ENCODE measurements around the gene PNMA1.

PNMA1 gene, protein sequence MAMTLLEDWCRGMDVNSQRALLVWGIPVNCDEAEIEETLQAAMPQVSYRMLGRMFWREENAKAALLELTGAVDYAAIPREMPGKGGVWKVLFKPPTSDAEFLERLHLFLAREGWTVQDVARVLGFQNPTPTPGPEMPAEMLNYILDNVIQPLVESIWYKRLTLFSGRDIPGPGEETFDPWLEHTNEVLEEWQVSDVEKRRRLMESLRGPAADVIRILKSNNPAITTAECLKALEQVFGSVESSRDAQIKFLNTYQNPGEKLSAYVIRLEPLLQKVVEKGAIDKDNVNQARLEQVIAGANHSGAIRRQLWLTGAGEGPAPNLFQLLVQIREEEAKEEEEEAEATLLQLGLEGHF

DNA sequence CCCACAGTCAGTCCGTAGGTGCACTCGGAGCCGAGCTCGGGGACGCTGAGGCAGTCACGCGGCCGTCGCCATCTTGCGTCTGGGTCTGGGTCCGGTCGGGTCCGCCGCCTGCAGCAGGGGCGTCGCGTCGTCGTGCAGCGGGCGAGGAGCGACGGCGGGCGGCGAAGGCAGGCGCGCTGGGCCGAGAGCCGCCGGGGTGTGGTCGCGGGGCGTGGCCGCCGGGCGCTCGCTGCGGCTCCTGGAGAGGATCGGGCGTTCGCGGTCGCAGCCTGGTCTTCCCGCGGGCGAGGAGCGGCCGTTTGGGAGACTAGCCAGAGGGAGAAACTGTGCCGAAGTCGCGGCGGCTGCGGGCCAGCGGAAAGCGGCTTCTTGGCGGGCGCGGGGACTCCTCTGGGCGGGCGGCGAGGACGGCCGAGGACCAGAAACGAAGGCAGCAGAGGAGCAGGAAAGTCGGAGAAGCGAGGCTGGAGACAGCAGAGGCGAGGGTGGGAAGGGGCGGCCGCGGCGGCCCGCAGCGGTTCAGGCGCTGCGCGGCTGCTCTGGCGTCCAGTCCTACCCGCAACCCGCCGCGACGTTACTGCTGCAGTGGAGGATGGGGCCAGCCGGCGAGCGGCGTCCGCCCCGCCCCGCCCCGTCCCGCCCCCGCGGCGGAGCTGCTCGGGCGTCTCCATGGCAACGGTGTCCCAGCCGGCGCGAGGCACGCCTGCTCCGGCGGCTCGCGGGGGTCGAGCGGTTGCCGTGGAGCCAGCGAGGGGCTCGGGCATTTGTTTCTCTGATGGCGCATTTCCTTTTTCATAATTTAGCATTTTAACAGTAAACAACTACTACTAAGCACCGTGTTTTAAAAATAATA is at the start of gene PNMA1:
TSS of gene PNMA1 (minus strand) at position 582 of the 853 bp plus-strand sequence. CDS start 745 bp downstream, outside the sequence.
- peak; percentile 82 for DNase-seq

DNA sequence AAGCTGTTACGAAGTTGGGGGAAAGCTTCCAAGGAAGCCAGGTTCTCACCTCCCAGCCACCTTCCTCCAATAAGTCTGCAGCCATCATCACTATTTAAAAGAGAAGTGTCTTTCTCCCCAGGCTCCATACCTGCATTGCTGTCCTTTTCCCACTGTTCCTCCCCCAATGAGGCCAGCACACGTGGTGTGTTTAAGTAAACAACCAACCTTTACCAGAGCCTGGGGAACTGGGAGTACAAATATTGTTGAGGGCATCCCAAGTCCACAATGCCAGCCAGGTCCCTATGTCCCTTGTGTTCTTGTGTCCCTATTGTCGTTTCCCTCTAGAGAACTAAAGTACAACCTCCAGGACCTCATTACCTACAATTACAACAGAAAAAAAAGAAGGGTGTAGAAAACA is 49.2 kb upstream of the PNMA1 start:
- no peak for DNase-seq

DNA sequence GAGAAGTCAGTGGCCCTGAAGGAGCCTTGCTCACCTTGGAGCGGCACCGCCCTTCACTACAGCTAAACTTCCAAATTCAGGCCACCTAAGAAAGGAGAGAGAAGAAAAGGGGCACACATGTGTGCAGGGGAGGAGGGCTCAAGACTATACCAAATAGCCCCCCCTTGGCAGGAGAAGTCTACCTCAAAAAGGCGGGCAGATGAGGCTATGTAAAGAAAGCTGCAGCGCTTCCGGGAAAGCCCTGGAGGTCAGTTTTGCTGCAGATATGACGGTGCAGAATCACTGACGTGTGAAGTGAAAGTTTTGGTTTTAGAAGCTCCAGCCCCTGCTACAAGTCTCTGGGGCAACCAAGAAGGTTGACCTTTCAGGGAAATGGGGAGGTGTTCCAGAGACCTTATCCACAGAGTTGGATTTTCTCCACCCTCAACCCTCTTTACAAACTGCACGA is 48.2 kb upstream of the PNMA1 start:
- DNase-seq, result no peak

- DNase-seq, result no peak
Measured at GRCh38 chr14:73761618-73762355, 47.6 kb upstream of the PNMA1 start.

DNA sequence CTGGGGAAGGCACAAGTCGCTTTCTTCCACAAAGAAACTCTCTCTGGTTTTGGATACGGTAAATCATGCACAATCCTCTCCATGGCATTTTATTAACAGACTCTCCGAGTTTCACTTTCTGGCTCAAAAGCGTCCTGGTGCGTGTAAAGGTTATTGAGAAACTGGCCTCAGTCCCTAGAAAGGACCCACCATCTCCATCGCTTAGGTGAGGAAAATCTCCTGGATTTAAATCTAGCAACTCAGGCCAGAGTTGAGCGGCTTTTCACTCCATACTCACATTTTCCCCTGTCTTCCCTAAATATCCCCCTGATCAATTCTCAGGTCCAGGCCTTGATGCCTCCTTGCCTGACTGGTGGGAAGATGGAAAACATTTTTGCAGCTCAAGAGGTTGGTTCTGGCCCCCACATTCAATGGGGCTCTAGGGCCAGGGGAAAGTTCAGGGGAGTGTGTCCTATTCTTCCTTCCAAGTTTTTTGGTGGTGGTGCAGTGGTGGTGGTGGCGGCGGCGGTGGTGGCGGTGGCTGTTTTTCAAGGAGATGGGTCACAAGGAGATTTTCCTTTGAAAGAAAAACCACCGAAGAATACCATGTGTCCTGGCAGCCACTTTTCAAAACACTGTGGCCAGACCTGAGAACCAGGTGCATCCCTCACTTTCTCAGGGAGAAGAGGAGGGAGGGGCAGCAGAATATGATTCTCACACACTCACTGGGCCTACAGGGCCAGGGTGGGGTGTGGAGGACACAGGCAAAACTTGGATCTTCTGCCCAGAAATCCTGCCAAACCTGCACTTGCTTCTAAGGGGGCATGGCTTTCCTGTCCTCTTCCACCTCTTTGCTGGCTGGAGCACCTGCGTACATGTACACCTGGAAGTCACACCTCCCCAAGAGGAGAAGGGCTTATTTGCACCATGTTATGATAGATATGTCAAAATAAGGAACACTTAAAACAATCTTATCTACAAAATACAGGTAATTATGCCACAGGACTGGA is 46.7 kb upstream of the PNMA1 start:
- DNase-seq, result no peak

- peak; percentile 96 for DNase-seq
Measured at GRCh38 chr14:73759714-73760597, 45.8 kb upstream of the PNMA1 start.

GRCh38 chr14:73759183-73759713 is 45.1 kb upstream of the PNMA1 start:
- peak; percentile 49 for DNase-seq

GRCh38 chr14:73758392-73759182 is 44.4 kb upstream of the PNMA1 start:
- DNase-seq, result peak; percentile 69

GRCh38 chr14:73757876-73758391 is 43.8 kb upstream of the PNMA1 start:
- DNase-seq, result no peak

GRCh38 chr14:73757381-73757780 is 43.2 kb upstream of the PNMA1 start:
- DNase-seq, result no peak

- DNase-seq, result no peak
Measured at GRCh38 chr14:73755434-73756014, 41.3 kb upstream of the PNMA1 start.

- no peak for DNase-seq
Measured at GRCh38 chr14:73754911-73755360, 40.8 kb upstream of the PNMA1 start.

GRCh38 chr14:73753887-73754795 is 40.0 kb upstream of the PNMA1 start:
- DNase-seq, result no peak

DNA sequence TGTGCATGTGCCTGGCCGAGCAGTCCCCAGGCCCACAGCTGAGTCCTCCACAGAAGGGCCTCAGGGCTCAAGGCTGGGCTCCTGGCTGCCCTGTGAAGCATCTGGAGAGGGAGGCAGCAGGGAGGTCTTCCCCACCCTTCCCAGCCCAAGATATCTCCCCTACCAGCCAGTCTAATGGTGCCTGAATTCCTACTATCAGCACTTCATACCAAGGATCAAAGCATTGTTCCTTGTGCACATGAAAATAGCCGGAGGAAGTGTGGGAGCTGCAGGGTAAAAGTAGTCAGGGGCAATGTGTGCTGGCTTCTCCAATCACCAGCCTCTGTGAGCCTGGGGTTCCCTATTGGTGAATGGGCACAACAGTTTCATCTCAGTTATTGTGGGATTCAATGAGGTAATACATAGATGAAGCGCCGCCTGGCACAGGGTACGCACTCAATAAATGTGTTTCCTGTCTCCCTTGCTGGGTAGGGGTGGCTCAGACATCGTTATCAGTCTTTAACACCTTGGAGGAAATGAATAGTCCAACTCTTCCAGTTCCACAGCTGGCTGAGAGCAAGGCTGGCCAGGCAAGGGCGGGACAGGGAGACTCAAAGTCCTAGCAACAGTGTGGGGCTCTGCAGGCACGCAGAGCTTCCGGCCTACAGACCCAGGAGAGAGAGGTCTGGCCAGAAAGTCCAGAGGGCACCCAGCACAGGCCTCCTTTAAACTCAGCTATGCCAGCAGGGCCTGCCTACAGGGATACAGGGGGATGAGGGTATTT is 39.1 kb upstream of the PNMA1 start:
- no peak for DNase-seq

GRCh38 chr14:73752297-73752992 is 38.3 kb upstream of the PNMA1 start:
- DNase-seq, result peak; percentile 52

- no peak for DNase-seq
Measured at GRCh38 chr14:73751157-73751691, 37.0 kb upstream of the PNMA1 start.

Measured in activated gamma-delta T cell treated with Interleukin-2 at 50 U/mL for 16 hours (primary cell).